GM12878 (cell line): Measurements from ENCODE around the gene RABL3. TPM values are rescaled to one million over a fixed set of nuclear protein-coding genes. Genes with fewer than 3 reads are reported as not detected.

Source experiments
- ATAC-seq: fragments of 200-7000 bp; cut with Tn5 transposase; 3 replicates; pipeline ENCODE4 v1.9.1; 2020; ENCODE audit warnings: mild to moderate bottlenecking, moderate library complexity
- BruUV-seq: library from RNA; stranded (reverse); fragments of 400-500 nt; replicated peaks from 2 replicates; lab custom pipeline; 2021; lab: Mats Ljungman, UMichigan
- CTCF ChIA-PET: fragments of 300-600 bp; sonication (Branson Sonifier 250); formaldehyde crosslinking; extraction: SDS; loops from one replicate; lab custom pipeline; 2021; ENCODE audit warnings: inconsistent platforms; lab: Yijun Ruan, JAX
- POLR2A ChIA-PET: fragments of 350-600 bp; formaldehyde crosslinking; extraction: SDS; loops from one replicate; lab custom pipeline; 2021; ENCODE audit warnings: inconsistent platforms; lab: Charles Lee
- RAD21 ChIA-PET: fragments of 300-600 bp; sonication (Branson Sonifier 250); formaldehyde crosslinking; loops from one replicate; lab custom pipeline; 2023; ENCODE audit warnings: antibody characterized with exemption; ENCODE audit not compliant: unreplicated experiment; lab: Charles Lee
- SMC1A ChIA-PET: fragments of 300-600 bp; sonication (Branson Sonifier 250); formaldehyde crosslinking; loops from one replicate; lab custom pipeline; 2023; ENCODE audit not compliant: unreplicated experiment, uncharacterized antibody; lab: Charles Lee
- DNase-seq: peaks from one replicate; pipeline ENCODE4 v3.0.0-alpha.2; 2011; ENCODE audit warnings: low read depth, low spot score
- FAIRE-seq: peaks from 3 replicates; lab custom pipeline; 2011; peaks lifted over from hg19 to GRCh38; lab: Jason Lieb, UNC
- H2AFZ ChIP-seq: 2 replicates; pipeline ENCODE4 v1.6.0; 2011; ENCODE audit warnings: low read depth, low read length, control low read depth; ENCODE audit not compliant: control insufficient read depth
- H3K27ac ChIP-seq: 2 replicates; pipeline ENCODE4 v1.5.1; 2011; ENCODE audit warnings: control low read depth; ENCODE audit not compliant: control insufficient read depth, insufficient read depth
- H3K27me3 ChIP-seq, 2 experiments: replicated peaks in 1 of 2; 2 replicates each; pipeline versions ENCODE4 v1.6.0 to v1.6.1; 2011; ENCODE audit warnings: low read length in 1 of 2; ENCODE audit not compliant: control insufficient read depth in 2 of 2, insufficient read depth in 2 of 2
- H3K36me3 ChIP-seq, 2 experiments: 2 replicates each; pipeline ENCODE4 v1.5.1; 2011; ENCODE audit warnings: low read length in 1 of 2; ENCODE audit not compliant: control insufficient read depth in 2 of 2, insufficient read depth in 2 of 2
- H3K4me1 ChIP-seq: 2 replicates; pipeline ENCODE4 v1.6.1; 2011; ENCODE audit warnings: mild to moderate bottlenecking, low read length, moderate library complexity, mixed read lengths; ENCODE audit not compliant: control insufficient read depth, insufficient read depth
- H3K4me2 ChIP-seq: 2 replicates; pipeline ENCODE4 v1.6.0; 2011; ENCODE audit warnings: control low read depth; ENCODE audit not compliant: control insufficient read depth, insufficient read depth
- H3K4me3 ChIP-seq: fragments of 200-600 bp; sonication (generic); 2 replicates; pipeline ENCODE4 v1.5.1; 2016
- H3K79me2 ChIP-seq: 2 replicates; pipeline ENCODE4 v1.6.0; 2011; ENCODE audit warnings: low read length; ENCODE audit not compliant: control insufficient read depth, insufficient read depth
- H3K9ac ChIP-seq: 2 replicates; pipeline ENCODE4 v1.8.0; 2011; ENCODE audit warnings: low read length, control low read depth, mixed read lengths; ENCODE audit not compliant: control insufficient read depth, insufficient read depth
- H3K9me3 ChIP-seq: replicated peaks from 3 replicates; pipeline ENCODE4 v1.5.1; 2011; ENCODE audit warnings: mild to moderate bottlenecking, low read length; ENCODE audit not compliant: control insufficient read depth, insufficient read depth
- H4K20me1 ChIP-seq: 2 replicates; pipeline ENCODE4 v1.6.0; 2011; ENCODE audit not compliant: control insufficient read depth, insufficient read depth
- ETV6 ChIP-seq, 2 experiments: fragments of 450-650 bp in 1 of 2; IDR thresholded peaks in 1 of 2; conservative IDR thresholded peaks in 1 of 2; 2 replicates each; pipeline ENCODE4 v1.6.1; 2014; ENCODE audit warnings: antibody characterized with exemption in 1 of 2, borderline replicate concordance in 1 of 2, low read depth in 1 of 2, mild to moderate bottlenecking in 1 of 2, moderate library complexity in 1 of 2
- NFXL1 ChIP-seq: fragments of 450-650 bp; IDR thresholded peaks from 2 replicates; pipeline ENCODE4 v1.6.1; 2017; ENCODE audit warnings: antibody characterized with exemption, mild to moderate bottlenecking, borderline replicate concordance
- ZBTB4 ChIP-seq: fragments of 450-650 bp; formaldehyde crosslinking; IDR thresholded peaks from 2 replicates; pipeline ENCODE4 v1.4.0; 2022; ENCODE audit warnings: mild to moderate bottlenecking, moderate library complexity
- WGBS: methylation state at CpG from one replicate; pipeline ENCODE4 v1.1.6; 2016; ENCODE audit warnings: low lambda C conversion rate; ENCODE audit not compliant: insufficient replicate concordance, insufficient coverage; ENCODE audit errors: missing lambda C conversion rate; 5-methylcytosine and 5-hydroxymethylcytosine counted together
- in situ Hi-C: fragments of 300-500 bp; cut with MboI; formaldehyde crosslinking; loops from 9 replicates; pipeline ENCODE4 v1.14.3; 2018; ENCODE audit warnings: mixed read lengths
- intact Hi-C: fragments of 100-400 bp; cut with micrococcal nuclease; formaldehyde crosslinking; loops from one replicate; pipeline ENCODE4 v1.14.2; 2022; ENCODE audit not compliant: unreplicated experiment
- polyA plus RNA-seq, 11 experiments: library from polyadenylated mRNA; depleted of rRNA in 4 of 11; unstranded in 6 of 11; stranded (reverse) in 5 of 11; fragments of >200 nt; fragmentation: Nextera tagmentation in 4 of 11; fragmentation: Illumina TruSeq in 1 of 11; extraction: Ambion mirVana in 4 of 11; extraction: Trizol in 1 of 11; gene quantifications; 1 replicate in 1 of 11; 2 replicates in 10 of 11; pipeline versions ENCODE4 v1.2.1 to v1.2.3, GENCODE V29; 2011 to 2016; ENCODE audit warnings: inconsistent platforms in 2 of 11, missing spikeins in 2 of 11, low read depth in 1 of 11
- total RNA-seq, 4 experiments: library from RNA; depleted of rRNA in 3 of 4; stranded (reverse); fragments of >200 nt in 3 of 4; fragmentation: Illumina TruSeq in 1 of 4; extraction: Trizol in 1 of 4; gene quantifications; 2 replicates each; pipeline versions ENCODE4 v1.2.1 to v1.2.3, GENCODE V29; 2013 to 2021

RABL3 gene
- total and polyA plus RNA-seq, 10 of the 15 experiments (the other 5 are each of a cell fraction or from before 2014, with no cell fraction given), result 10.5 to 38.0 (median 25.2) TPM

GRCh38 chr3:120683671-120684301, 58.5 kb downstream of the RABL3 start:
- 100% methylated on average over 3 of the region's 3 CpGs for WGBS
- H3K9ac ChIP-seq, result no peak overlapping the region
- H4K20me1 ChIP-seq, result no peaks in the 10 kb centered on the region
- H3K4me1 ChIP-seq, result peaks cover 9% of the 10 kb centered on the region; the same call in 1 of the 2 replicates
- POLR2A ChIA-PET, result no interaction called here
- H3K9me3 ChIP-seq, result no peaks in the 10 kb centered on the region
- TF ChIP-seq ZBTB4 (CRISPR knock-in tag), result no peak
- no peak for TF ChIP-seq NFXL1
- TF ChIP-seq ETV6 (conservative IDR thresholded peaks at IDR 0.05 in 1 of 2, IDR thresholded peaks at IDR 0.05 in 1 of 2; ENCODE audit: borderline replicate concordance in 1 of 2, low read depth in 1 of 2), result no peak
- TF ChIP-seq, all 136 proteins: peak for 0
- in situ Hi-C loops, result no loop called here
- ATAC-seq (no peak), DNase-seq (no peak), FAIRE-seq (no peak)
- Histone ChIP-seq H3K4me3 (no peak overlapping the region), H3K36me3 (no peaks in the 10 kb centered on the region; a peak in 1 of 4 replicates), H3K4me2 (no peak overlapping the region), H3K27ac (no peak overlapping the region), H3K27me3 (no peaks in the 10 kb centered on the region), H3K79me2 (no peaks in the 10 kb centered on the region), H2AFZ (no peak overlapping the region)
- no TSS peak for BruUV-seq
- ChIA-PET SMC1A (no interaction called here), RAD21 (no interaction called here), CTCF (no interaction called here)
- intact Hi-C loops, result no loop called here
